ENCODE data around the gene B3GALT5. TPM values are rescaled to one million over a fixed set of nuclear protein-coding genes. Genes with fewer than 3 reads are reported as not detected.

B3GALT5 gene
- total and polyA plus RNA-seq, 2 donors (not counting 1 experiment from before 2014, with no cell fraction given) = not detected

- no CpG with 5 or more reads among the region's 2 CpGs for WGBS (ENCODE audit: insufficient coverage)
- H3K36me3 ChIP-seq (replicated peaks in 1 of 2; ENCODE audit: control extremely low read depth in 1 of 2, control insufficient read depth in 1 of 2, extremely low read depth in 1 of 2, insufficient read depth in 2 of 2, low read length in 1 of 2) = no peaks in the 10 kb centered on the region
These were observed 87.6 kb downstream of the B3GALT5 start for GRCh38 chr21:39700318-39700717.

GRCh38 chr21:39703578-39703977 lies 90.8 kb downstream of the B3GALT5 start:
- DNase-seq (no peak), ATAC-seq (ENCODE audit: low read depth) (no peak)
- intact Hi-C loops (cut with micrococcal nuclease) = no loop called here
- Histone ChIP-seq H3K36me3 (replicated peaks in 1 of 2; ENCODE audit: control extremely low read depth in 1 of 2, control insufficient read depth in 1 of 2, extremely low read depth in 1 of 2, insufficient read depth in 2 of 2, low read length in 1 of 2) (no peaks in the 10 kb centered on the region), H3K9me3 (ENCODE audit: control extremely low read depth in 1 of 3, control insufficient read depth in 2 of 3, insufficient read depth in 1 of 3, low read length in 2 of 3) (peaks cover 0 to 5% (median 0%) of the 10 kb centered on the region in 3 donors), H2AFZ (ENCODE audit: insufficient read depth, low read depth, low read length, poor library complexity, severe bottlenecking) (no peak overlapping the region), H4K20me1 (ENCODE audit: control insufficient read depth, insufficient read depth, low read length, poor library complexity, severe bottlenecking) (no peaks in the 10 kb centered on the region), H3K79me2 (ENCODE audit: control insufficient read depth, insufficient read depth, low read length) (no peaks in the 10 kb centered on the region), H3K27ac (ENCODE audit: low read length in 2 of 2) (no peak overlapping the region), H3K4me2 (replicated peaks; ENCODE audit: low read depth, low read length, poor library complexity, severe bottlenecking) (no peak overlapping the region), H3K9ac (ENCODE audit: low read length) (no peak overlapping the region), H3K4me1 (ENCODE audit: control insufficient read depth in 2 of 2, insufficient read depth in 2 of 2, low read length in 2 of 2) (no peaks in the 10 kb centered on the region), H3K27me3 (replicated peaks in 1 of 4; ENCODE audit: control extremely low read depth in 1 of 4, control insufficient read depth in 3 of 4, insufficient read depth in 4 of 4, low read length in 3 of 4) (no peaks in the 10 kb centered on the region), H3K4me3 (ENCODE audit: control extremely low read depth in 1 of 5, extremely low read depth in 1 of 5, insufficient read depth in 1 of 5, low read depth in 2 of 5, low read length in 4 of 5) (no peak overlapping the region)
- Mint-ChIP-seq H3K27ac (no peak overlapping the region), H3K27me3 (no peaks in the 10 kb centered on the region), H3K9me3 (ENCODE audit: insufficient read depth) (no peaks in the 10 kb centered on the region), H3K4me3 (no peak overlapping the region), H3K4me1 (no peaks in the 10 kb centered on the region)
- WGBS (ENCODE audit: insufficient coverage) = no CpG with 5 or more reads among the region's 1 CpG
- CTCF ChIA-PET = no interaction called here
- TF ChIP-seq EZH2 (IDR thresholded peaks at IDR 0.05; ENCODE audit: borderline replicate concordance, insufficient read depth, low read depth, low read length, poor library complexity, severe bottlenecking) (no peak), CTCF (IDR thresholded peaks at IDR 0.05) (no peak)
- POLR2A ChIA-PET = no interaction called here

More at GRCh38 chr21:39700318-39700717, 87.6 kb downstream of the B3GALT5 start:
- H4K20me1 ChIP-seq (ENCODE audit: control insufficient read depth, insufficient read depth, low read length, poor library complexity, severe bottlenecking) = no peaks in the 10 kb centered on the region
- no peak overlapping the region for H3K4me3 Mint-ChIP-seq
- H3K4me1 Mint-ChIP-seq = no peaks in the 10 kb centered on the region
- H3K27ac Mint-ChIP-seq = no peak overlapping the region
- H3K4me2 ChIP-seq (replicated peaks; ENCODE audit: low read depth, low read length, poor library complexity, severe bottlenecking) = no peak overlapping the region
- H3K4me3 ChIP-seq (ENCODE audit: control extremely low read depth in 1 of 5, extremely low read depth in 1 of 5, insufficient read depth in 1 of 5, low read depth in 2 of 5, low read length in 4 of 5) = no peak overlapping the region
- H3K27me3 Mint-ChIP-seq = no peaks in the 10 kb centered on the region
- TF ChIP-seq EZH2 (IDR thresholded peaks at IDR 0.05; ENCODE audit: borderline replicate concordance, insufficient read depth, low read depth, low read length, poor library complexity, severe bottlenecking) (no peak), CTCF (IDR thresholded peaks at IDR 0.05) (no peak)
- H3K27me3 ChIP-seq (replicated peaks in 1 of 4; ENCODE audit: control extremely low read depth in 1 of 4, control insufficient read depth in 3 of 4, insufficient read depth in 4 of 4, low read length in 3 of 4) = peaks cover 0 to 3% (median 0%) of the 10 kb centered on the region in 4 experiments
- intact Hi-C loops (cut with micrococcal nuclease) = no loop called here
- no peaks in the 10 kb centered on the region for H3K4me1 ChIP-seq (ENCODE audit: control insufficient read depth in 2 of 2, insufficient read depth in 2 of 2, low read length in 2 of 2)
- ATAC-seq (ENCODE audit: low read depth) = no peak
- H3K9me3 ChIP-seq (ENCODE audit: control extremely low read depth in 1 of 3, control insufficient read depth in 2 of 3, insufficient read depth in 1 of 3, low read length in 2 of 3) = peaks cover 0 to 5% (median 0%) of the 10 kb centered on the region in 3 donors
- H3K27ac ChIP-seq (ENCODE audit: low read length in 2 of 2) = no peak overlapping the region
- DNase-seq = no peak
- ChIA-PET CTCF (no interaction called here), POLR2A (no interaction called here)
- H3K79me2 ChIP-seq (ENCODE audit: control insufficient read depth, insufficient read depth, low read length) = no peaks in the 10 kb centered on the region
- no peaks in the 10 kb centered on the region for H3K9me3 Mint-ChIP-seq (ENCODE audit: insufficient read depth)
- H3K9ac ChIP-seq (ENCODE audit: low read length) = no peak overlapping the region
- H2AFZ ChIP-seq (ENCODE audit: insufficient read depth, low read depth, low read length, poor library complexity, severe bottlenecking) = no peak overlapping the region

Measured in B cell (primary cell).